Activated T-helper 1 cell treated with anti-CD3 and anti-CD28 coated beads, Interleukin-12 subunit alpha, Interleukin-12 subunit beta, Interleukin-2, Interleukin-4 antibody, amounts not matched to agents 30 ng/mL and 10 ng/mL and 1 ng/mL, durations not matched to agents 14 hours and 24 hours and 36 hours (primary cell): ENCODE data around the gene PAQR7. TPM values are rescaled to one million over a fixed set of nuclear protein-coding genes. Genes with fewer than 3 reads are reported as not detected.

ENCODE experiments used
- DNase-seq: peaks from one replicate; pipeline ENCODE4 v3.0.0; 2021; ENCODE audit warnings: low spot score
- H3K27ac Mint-ChIP-seq: one replicate; pipeline ENCODE4 v1.8.0; 2021; ENCODE audit warnings: mild to moderate bottlenecking, mixed read lengths
- H3K27me3 Mint-ChIP-seq: one replicate; pipeline ENCODE4 v1.8.0; 2022; ENCODE audit warnings: mild to moderate bottlenecking, moderate library complexity, mixed read lengths; ENCODE audit not compliant: insufficient read depth
- H3K36me3 Mint-ChIP-seq: one replicate; pipeline ENCODE4 v1.8.0; 2021; ENCODE audit warnings: low read depth, mixed read lengths
- H3K4me1 Mint-ChIP-seq: one replicate; pipeline ENCODE4 v1.8.0; 2021; ENCODE audit warnings: low read depth, mixed read lengths
- H3K4me3 Mint-ChIP-seq: one replicate; pipeline ENCODE4 v1.8.0; 2021; ENCODE audit warnings: mild to moderate bottlenecking, moderate library complexity, mixed read lengths
- H3K9me3 Mint-ChIP-seq: one replicate; pipeline ENCODE4 v1.8.0; 2021; ENCODE audit warnings: mixed read lengths
- intact Hi-C: fragments of 100-400 bp; cut with micrococcal nuclease; formaldehyde crosslinking; loops from one replicate; pipeline ENCODE4 v1.15.1; 2024
- total RNA-seq: library from RNA; stranded (reverse); gene quantifications from 2 replicates; pipeline ENCODE4 v1.2.3, GENCODE V29; 2022

PAQR7 gene
- total RNA-seq, 1 donor from 2014 or later, result 6.1 TPM

GRCh38 chr1:25813071-25813733 is 62.3 kb downstream of the PAQR7 start:
- intact Hi-C loops, result no loop called here
- no peak for DNase-seq

More at GRCh38 chr1:25813071-25813733, 62.3 kb downstream of the PAQR7 start:
- Mint-ChIP-seq H3K36me3 (no peaks in the 10 kb centered on the region), H3K4me3 (no peak overlapping the region), H3K27ac (no peak overlapping the region), H3K27me3 (no peaks in the 10 kb centered on the region), H3K9me3 (no peaks in the 10 kb centered on the region), H3K4me1 (peaks cover 2% of the 10 kb centered on the region)

Other genes with a start within 250 kb of the PAQR7 start
- gene SELENON, start 75.5 kb downstream of the PAQR7 start, total RNA-seq, result 5.2 and 5.3 TPM in 2 replicates
- 29.3 and 30.0 TPM in 2 replicates for gene MTFR1L, start 55.8 kb downstream of the PAQR7 start, total RNA-seq
- 10.2 and 12.3 TPM in 2 replicates for gene AUNIP, start 16.3 kb downstream of the PAQR7 start, total RNA-seq
- gene STMN1, start 30.7 kb upstream of the PAQR7 start, total RNA-seq, result 203 and 205 TPM in 2 replicates
- 8.0 and 9.0 TPM in 2 replicates for gene PAFAH2, start 122.4 kb upstream of the PAQR7 start, total RNA-seq
- gene EXTL1, start 146.1 kb upstream of the PAQR7 start, total RNA-seq, result 0.05 TPM in 1 of 2 replicates, not detected in the other
- not detected in 2 replicates for gene SLC30A2, start 170.4 kb upstream of the PAQR7 start, total RNA-seq
- gene TRIM63, start 191.9 kb upstream of the PAQR7 start, total RNA-seq, result not detected in 2 replicates
- gene PDIK1L, start 236.1 kb upstream of the PAQR7 start, total RNA-seq, result 15.5 and 18.9 TPM in 2 replicates